ENCODE data around the gene LDB1. TPM values are rescaled to one million over a fixed set of nuclear protein-coding genes. Genes with fewer than 3 reads are reported as not detected.
A peak's percentile ranks its signal among the peaks of the same experiment; 100 is the strongest.

The LDB1 gene
- total RNA-seq, 2 experiments from 2014 or later: 68.5 to 70.9 TPM

DNA sequence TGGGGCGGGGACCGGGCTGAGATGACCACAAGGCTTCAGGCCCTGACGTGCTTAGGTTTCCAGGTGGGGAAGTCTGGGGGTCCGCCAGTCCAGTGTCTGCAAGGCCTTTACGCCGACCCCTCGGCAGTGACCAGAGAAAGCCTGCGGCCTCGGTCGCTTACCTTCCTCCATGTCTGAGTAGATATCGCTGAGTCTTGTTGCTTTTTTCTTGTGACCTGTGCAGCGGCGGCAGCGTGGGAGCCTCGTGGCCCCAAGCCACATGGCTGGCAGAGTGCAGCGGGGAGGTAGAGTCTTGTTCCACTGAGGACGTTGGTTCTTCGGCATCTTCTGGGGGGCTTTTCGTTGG lies 32.4 kb upstream of the LDB1 start:
- intact Hi-C loops (cut with micrococcal nuclease): loop anchor here (2.0 kb wide), 1 partner anchor 20 kb away; the partner anchor contains the start of gene PPRC1
- H3K9me3 Mint-ChIP-seq: no peaks in the 10 kb centered on the region
- ATAC-seq (peak; percentile 11), DNase-seq (peak; percentile 59)
- TF ChIP-seq, protein P1, sequence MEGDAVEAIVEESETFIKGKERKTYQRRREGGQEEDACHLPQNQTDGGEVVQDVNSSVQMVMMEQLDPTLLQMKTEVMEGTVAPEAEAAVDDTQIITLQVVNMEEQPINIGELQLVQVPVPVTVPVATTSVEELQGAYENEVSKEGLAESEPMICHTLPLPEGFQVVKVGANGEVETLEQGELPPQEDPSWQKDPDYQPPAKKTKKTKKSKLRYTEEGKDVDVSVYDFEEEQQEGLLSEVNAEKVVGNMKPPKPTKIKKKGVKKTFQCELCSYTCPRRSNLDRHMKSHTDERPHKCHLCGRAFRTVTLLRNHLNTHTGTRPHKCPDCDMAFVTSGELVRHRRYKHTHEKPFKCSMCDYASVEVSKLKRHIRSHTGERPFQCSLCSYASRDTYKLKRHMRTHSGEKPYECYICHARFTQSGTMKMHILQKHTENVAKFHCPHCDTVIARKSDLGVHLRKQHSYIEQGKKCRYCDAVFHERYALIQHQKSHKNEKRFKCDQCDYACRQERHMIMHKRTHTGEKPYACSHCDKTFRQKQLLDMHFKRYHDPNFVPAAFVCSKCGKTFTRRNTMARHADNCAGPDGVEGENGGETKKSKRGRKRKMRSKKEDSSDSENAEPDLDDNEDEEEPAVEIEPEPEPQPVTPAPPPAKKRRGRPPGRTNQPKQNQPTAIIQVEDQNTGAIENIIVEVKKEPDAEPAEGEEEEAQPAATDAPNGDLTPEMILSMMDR (IDR thresholded peaks at IDR 0.05): no peak
- CTCF ChIA-PET: interaction anchor here (0.8 to 2.4 kb wide), 7 partner anchors 14 to 79 kb away, joined by 3 to 13 read pairs (median 3); partner anchors contain the start of gene PPRC1
- peak overlapping the region; percentile 97 for H3K4me3 Mint-ChIP-seq
- peaks cover 49% of the 10 kb centered on the region for H3K4me1 Mint-ChIP-seq (ENCODE audit: low read depth)
- H3K36me3 Mint-ChIP-seq (ENCODE audit: low read depth): peaks cover 86% of the 10 kb centered on the region
- POLR2A ChIA-PET: interaction anchor here (0.6 to 12.5 kb wide), 13 partner anchors 9 to 334 kb away, joined by 3 to 250 read pairs (median 8); partner anchors contain the start of genes FBXL15, LDB1 and OGA
- no peaks in the 10 kb centered on the region for H3K27me3 Mint-ChIP-seq
- H3K27ac Mint-ChIP-seq: peak overlapping the region; percentile 99

- Mint-ChIP-seq H3K4me1 (ENCODE audit: low read depth) (peaks cover 43% of the 10 kb centered on the region), H3K4me3 (peak within 1 kb of the TSS; percentile 97), H3K27ac (peak within 1 kb of the TSS; percentile 99), H3K27me3 (no peaks in the 10 kb centered on the region), H3K9me3 (no peaks in the 10 kb centered on the region), H3K36me3 (ENCODE audit: low read depth) (peaks cover 86% of the 10 kb centered on the region)
- ATAC-seq: peak; percentile 97
- peak; percentile 100 for DNase-seq
- TF ChIP-seq, protein P1 (IDR thresholded peaks at IDR 0.05): no peak
- ChIA-PET CTCF (interaction anchor here (0.6 to 2.4 kb wide), 6 partner anchors 14 to 79 kb away, joined by 3 to 13 read pairs (median 4); partner anchors contain the start of gene PPRC1), POLR2A (interaction anchor here (0.7 to 12.5 kb wide), 14 partner anchors 9 to 333 kb away, joined by 3 to 250 read pairs (median 7); partner anchors contain the start of genes FBXL15, LDB1 and OGA)
- intact Hi-C loops (cut with micrococcal nuclease): loop anchor here (2.0 kb wide), 1 partner anchor 19 kb away; the partner anchor contains the start of gene PPRC1
Observed at GRCh38 chr10:102151774-102152544, 31.8 kb upstream of the LDB1 start, which contains the start of gene NOLC1. Gene NOLC1, plus strand, starts transcription at chr10:102152389. Its CDS starts 22 bp downstream, at chr10:102152411.

GRCh38 chr10:102150970-102151773 lies 31.0 kb upstream of the LDB1 start:
- ATAC-seq (no peak), DNase-seq (no peak)
- TF ChIP-seq, protein P1 (IDR thresholded peaks at IDR 0.05): no peak
- H3K36me3 Mint-ChIP-seq (ENCODE audit: low read depth): peaks cover 86% of the 10 kb centered on the region
- no peaks in the 10 kb centered on the region for H3K27me3 Mint-ChIP-seq
- peaks cover 35% of the 10 kb centered on the region for H3K4me1 Mint-ChIP-seq (ENCODE audit: low read depth)
- intact Hi-C loops (cut with micrococcal nuclease): no loop called here
- ChIA-PET POLR2A (interaction anchor here (0.7 to 12.5 kb wide), 9 partner anchors 10 to 333 kb away, joined by 3 to 250 read pairs (median 9); partner anchors contain the start of genes LDB1 and OGA), CTCF (interaction anchor here (0.6 to 2.4 kb wide), 7 partner anchors 13 to 78 kb away, joined by 3 to 13 read pairs (median 5); partner anchors contain the start of gene PPRC1)
- peak overlapping the region; percentile 97 for H3K4me3 Mint-ChIP-seq
- H3K27ac Mint-ChIP-seq: peak overlapping the region; percentile 99
- H3K9me3 Mint-ChIP-seq: no peaks in the 10 kb centered on the region

DNA sequence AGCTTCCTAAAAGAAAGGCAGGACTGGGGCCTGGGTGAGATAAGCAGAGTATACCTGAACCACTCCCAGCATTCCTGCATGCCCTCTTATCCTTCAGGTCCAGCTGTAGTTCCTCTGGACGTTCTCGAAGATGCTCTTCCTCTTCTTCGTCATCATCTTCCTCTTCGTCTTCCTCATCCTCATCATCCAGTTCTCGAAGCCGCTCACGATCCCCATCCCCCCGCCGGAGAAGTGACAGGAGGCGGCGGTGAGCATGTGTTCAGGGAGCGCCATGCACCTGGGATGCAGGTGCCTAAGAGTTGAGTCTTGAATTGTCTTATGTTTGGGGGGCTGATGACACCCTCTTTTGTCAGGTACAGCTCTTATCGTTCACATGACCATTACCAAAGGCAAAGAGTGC lies 28.1 kb upstream of the LDB1 start:
- no peak overlapping the region for H3K4me3 Mint-ChIP-seq
- peaks cover 79% of the 10 kb centered on the region for H3K36me3 Mint-ChIP-seq (ENCODE audit: low read depth)
- peak overlapping the region; percentile 21 for H3K27ac Mint-ChIP-seq
- no peak for ATAC-seq
- H3K9me3 Mint-ChIP-seq: no peaks in the 10 kb centered on the region
- TF ChIP-seq, protein P1 (IDR thresholded peaks at IDR 0.05): no peak
- intact Hi-C loops (cut with micrococcal nuclease): no loop called here
- POLR2A ChIA-PET: interaction anchor here (1.3 to 12.5 kb wide), 4 partner anchors 9 to 32 kb away, joined by 3 to 250 read pairs (median 40); no protein-coding TSS in a partner anchor
- H3K27me3 Mint-ChIP-seq: no peaks in the 10 kb centered on the region
- CTCF ChIA-PET: interaction anchor here (1.1 to 1.5 kb wide), 3 partner anchors 8 to 17 kb away, joined by 3 to 5 read pairs (median 4); no protein-coding TSS in a partner anchor
- H3K4me1 Mint-ChIP-seq (ENCODE audit: low read depth): peaks cover 14% of the 10 kb centered on the region
- DNase-seq: no peak

All from activated CD8-positive, alpha-beta T cell treated with anti-CD3 and anti-CD28 coated beads for 36 hours (primary cell).